Measurements from ENCODE around the gene MARK1.

The MARK1 gene

DNA sequence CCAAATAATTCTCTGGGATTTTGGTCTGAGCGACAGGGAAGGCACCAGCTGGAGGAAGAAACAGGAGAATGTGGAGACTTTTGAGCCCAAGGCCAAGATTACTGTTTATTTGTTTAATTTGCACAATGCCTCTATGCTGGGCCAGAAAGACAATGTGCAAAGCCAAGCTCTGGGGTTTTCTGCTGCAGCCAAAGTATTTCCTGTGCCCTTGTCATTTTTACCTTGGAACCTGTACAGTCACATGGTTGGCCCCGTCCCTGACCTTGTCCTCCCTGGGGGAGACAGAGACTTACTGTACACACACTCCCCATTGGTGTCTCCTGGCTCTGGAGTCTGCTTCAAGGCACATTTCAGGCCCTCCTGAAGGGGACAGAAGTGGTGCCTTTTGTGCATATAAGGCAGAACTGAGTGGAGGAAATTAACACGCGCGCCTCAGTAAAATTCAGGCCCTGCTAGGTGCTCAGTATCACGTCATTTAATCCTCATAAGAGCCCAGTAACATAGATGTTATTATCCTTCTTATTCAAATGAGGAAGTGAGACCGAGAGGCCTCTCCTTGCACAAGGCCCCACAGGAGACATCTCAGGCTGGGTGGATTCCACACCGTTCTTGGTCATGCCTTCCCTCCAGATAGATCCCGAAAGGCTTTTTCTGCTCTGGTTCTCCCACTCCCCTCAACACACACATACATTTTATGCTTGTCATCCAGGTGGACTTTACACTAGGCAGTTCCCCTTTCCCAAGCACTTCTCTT, 183.3 kb downstream of the MARK1 start:
- DNase-seq (ENCODE audit: low read depth): no peak
